NCI-H1417 treated with DMSO at 0.1 percent for 48 hours (cell line): ENCODE measurements around the gene ZNF470.

Experiments
- DNase-seq: peaks from one replicate; lab custom pipeline; 2025; lab: John Stamatoyannopoulos, UW

Gene ZNF470

DNA sequence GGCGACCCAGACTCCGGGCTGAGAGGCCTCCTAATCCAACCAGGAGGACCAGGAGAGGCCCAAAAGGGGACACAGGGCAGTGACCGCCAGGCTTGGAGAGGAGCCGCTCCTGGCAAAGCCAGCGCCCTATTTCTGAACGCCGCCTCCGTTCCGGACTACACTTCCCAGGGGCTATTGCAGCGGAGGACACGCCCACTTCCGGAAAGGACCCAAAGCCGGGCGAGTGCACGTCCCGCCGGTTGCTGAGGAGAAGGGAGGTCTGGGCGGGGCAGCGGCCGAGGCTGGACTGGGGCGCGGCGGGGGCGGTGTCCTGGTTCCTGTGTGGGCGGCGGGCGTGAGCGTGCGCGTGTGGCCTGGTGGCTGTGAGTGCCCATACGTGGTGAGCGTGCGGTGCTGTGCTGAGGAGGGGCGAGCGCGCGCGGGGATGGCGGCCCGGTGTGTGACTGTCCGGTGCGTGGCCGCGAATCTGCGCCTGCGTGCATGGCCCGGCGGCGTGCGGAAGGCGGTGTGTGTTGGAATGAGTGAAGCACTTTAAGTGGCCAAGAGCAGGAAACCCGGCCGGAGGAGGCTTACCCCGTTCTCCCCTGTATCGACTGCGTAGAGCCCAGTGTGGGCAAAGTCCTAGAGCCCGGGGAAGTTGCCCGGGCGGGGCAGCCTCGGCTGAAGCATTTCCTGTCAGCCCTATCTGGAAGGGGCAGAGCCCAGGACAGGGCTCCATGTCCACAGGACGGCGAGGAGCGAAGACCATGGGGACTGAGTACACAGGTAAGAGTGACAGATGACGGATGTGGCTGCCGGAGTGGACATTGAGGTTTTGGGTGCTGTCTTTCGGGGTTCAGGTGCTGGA, at the start of gene ZNF470:
Gene ZNF470, plus strand, starts transcription at position 195 of the 847 bp plus-strand sequence. CDS start 2,844 bp downstream, outside the sequence.
- DNase-seq, result no peak

DNA sequence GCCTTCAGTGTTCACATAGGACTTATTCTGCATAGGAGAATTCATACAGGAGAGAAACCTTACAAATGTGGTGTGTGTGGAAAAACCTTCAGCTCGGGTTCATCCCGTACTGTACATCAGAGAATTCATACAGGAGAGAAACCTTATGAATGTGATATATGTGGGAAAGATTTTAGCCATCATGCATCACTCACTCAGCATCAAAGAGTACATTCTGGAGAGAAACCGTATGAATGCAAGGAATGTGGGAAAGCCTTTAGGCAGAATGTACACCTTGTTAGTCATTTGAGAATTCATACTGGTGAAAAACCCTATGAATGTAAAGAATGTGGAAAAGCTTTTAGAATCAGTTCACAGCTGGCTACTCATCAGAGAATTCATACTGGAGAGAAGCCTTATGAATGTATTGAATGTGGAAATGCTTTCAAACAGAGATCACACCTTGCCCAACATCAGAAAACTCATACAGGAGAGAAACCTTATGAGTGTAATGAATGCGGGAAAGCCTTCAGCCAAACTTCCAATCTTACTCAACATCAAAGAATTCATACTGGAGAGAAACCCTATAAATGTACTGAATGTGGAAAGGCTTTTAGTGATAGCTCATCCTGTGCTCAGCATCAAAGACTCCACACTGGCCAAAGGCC, 41.9 kb upstream of the ZNF470 start:
- no peak for DNase-seq

DNA sequence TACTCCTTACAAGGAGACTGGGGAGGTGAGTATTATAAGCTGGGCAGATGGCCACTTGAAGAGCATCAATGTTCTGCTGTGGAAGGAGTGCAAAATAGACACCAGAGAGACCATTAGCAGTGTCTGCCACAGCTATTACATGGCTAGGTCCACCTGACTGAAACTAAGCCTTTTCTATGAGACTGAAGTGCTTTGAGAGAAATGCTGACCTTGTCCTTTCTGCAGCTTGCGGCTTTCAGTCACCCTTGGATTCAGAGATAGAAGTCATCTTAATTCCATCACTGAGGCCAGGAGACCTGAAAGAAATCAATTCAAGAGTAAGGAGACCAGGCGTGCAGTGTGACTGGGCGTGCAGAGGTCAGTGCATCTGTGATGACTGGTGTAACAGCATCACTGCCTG, 29.8 kb upstream of the ZNF470 start:
- no peak for DNase-seq

DNA sequence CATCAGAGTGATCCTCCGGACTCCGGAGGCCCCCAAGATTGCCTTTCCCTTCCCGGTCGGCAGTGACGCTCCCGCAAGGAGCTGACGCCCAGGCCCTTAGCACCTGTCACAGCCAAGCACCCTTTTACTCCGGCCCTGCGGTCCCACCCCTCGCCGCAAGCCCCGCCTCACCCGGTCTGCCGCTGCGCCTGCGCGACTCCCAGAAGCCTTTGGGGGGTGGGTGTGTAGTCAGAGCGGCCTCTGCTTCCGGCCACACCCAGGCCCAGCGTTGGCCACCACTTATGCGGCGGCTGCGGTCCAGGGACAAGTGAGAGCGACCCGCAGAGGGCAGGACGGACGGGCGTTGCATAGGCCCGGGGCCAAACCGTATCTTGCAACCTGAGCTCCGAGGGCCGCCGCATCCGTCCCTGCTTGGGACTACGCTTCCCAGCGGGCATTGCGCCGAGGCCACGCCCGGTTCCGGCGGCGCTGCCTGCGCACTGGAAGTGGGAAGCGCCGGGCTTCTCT, 29.0 kb upstream of the ZNF470 start:
- DNase-seq, result peak; percentile 49

DNA sequence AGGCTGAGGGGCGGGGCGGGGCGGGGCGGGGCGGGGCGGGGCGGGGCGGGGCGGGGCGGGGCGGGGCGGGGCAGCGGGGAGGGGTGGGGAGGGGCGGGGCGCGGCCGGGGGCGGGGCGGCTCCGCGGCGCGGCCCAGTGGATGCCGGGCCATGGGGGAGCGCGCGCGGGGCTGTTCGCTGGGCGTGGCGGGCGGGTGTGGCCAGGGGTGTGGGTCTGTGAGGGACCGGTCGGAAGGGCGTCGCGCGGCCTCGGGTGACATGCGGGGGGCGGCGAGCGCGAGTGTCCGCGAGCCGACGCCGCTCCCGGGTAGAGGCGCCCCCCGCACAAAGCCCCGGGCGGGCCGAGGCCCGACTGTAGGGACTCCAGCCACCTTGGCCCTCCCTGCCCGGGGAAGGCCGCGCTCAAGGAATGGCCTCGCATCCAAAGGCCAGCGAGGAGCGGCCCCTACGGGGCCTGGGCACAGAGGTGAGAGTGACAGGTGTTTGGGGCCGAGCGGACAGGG, 28.5 kb upstream of the ZNF470 start, which contains the start of gene ZFP28:
Gene ZFP28, plus strand, starts transcription at position 188 of the 503 bp plus-strand sequence. Its CDS starts 71 bp downstream, at position 259.
- no peak for DNase-seq

DNA sequence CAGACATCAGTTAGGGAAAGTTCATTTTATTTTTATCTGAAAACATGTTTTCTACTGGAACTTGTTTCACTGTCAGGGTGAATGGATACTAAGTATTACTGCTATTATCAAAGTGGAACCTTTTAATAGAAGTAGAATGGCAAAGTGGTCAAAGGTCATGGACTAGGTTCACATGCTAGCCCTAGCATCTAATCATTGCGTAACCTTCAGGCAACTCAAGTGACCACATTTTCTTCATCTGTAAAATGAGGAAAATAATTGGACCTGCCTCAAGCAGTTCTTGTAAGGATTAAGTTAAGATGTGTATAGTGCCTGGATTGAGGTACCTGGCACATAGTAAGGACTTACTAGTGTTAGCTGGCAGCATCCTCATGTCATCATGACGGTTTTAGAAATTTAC, 23.5 kb upstream of the ZNF470 start:
- DNase-seq, result no peak

DNA sequence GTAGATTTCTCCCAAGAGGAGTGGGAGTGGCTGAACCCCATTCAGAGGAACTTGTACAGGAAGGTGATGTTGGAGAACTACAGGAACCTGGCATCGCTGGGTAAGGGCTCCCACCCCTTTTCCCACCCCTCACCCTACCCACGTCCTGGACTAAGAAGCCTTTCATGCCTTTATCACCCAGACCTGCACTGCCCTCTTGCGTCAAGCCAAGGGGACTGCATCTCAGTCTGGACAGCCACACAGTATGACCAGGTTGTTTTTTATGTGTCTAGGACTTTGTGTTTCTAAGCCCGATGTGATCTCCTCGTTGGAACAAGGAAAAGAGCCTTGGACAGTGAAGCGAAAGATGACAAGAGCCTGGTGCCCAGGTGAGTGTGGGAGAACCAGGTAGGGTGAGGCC, 19.7 kb upstream of the ZNF470 start:
- DNase-seq, result no peak

DNA sequence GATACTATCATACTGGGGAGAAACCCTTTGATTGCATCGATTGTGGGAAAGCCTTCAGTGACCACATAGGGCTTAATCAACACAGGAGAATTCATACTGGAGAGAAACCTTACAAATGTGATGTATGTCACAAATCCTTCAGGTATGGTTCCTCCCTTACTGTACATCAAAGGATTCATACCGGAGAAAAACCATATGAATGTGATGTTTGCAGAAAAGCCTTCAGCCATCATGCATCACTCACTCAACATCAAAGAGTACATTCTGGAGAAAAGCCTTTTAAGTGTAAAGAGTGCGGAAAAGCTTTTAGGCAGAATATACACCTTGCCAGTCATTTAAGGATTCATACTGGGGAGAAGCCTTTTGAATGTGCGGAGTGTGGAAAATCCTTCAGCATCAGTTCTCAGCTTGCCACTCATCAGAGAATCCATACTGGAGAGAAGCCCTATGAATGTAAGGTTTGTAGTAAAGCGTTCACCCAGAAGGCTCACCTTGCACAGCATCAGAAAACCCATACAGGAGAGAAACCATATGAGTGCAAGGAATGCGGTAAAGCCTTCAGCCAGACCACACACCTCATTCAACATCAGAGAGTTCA, 12.9 kb upstream of the ZNF470 start:
- DNase-seq, result no peak

DNA sequence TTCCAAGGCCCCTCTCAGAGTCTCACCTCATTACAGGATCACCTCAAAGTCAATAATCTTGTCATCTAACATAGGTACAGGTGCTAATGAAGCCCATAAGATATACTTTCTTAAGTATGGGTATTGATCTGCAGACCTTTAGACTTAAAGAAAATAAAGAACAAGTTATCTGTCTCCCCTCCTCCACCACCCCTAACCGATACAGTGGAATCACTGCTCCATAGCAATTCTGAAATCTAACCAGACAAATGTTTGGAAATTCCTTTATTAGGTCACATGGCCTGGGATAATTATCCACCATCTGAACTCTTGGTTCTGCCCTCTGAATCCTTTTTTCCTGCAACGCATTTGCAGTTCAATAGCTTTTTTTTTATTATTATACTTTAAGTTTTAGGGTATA, 4.5 kb upstream of the ZNF470 start:
- no peak for DNase-seq

DNA sequence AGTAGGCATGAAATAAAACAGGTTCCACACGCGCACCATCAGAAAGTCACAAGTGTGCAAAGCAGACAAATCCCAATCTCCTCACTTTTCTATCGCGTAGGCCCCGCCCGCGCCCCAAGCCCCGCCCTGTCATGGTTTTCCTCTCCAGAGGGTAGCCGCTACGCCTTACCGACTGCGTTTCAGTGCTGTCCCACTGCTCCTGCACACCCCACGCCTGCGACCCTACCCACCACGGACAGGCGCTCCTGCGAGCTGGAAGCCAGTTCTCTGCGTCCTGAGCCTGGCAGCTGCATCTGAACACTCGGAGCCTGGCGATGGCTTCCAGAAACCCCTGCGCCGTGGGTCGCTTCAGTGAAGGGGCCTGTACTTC, 379 bp upstream of the ZNF470 start:
- DNase-seq, result no peak

DNA sequence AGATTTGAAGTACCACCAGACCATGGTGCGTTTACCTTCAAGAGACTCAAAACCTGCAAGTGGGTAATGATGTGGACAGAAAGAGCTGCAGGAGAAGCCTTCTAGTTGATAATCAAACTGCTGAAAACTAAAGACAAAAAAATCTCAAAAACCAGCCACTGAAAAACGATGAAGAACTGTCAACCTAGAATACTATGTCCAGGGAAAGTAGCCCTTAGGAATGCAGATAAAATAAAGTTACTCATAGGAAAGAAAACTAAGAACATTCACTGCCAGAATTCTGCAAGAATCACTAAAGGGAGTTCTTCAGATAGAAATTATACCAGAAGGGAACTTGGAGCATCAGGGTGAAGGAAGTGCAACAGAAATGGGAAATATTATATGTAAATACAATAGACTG, 5.3 kb downstream of the ZNF470 start:
- DNase-seq, result no peak

DNA sequence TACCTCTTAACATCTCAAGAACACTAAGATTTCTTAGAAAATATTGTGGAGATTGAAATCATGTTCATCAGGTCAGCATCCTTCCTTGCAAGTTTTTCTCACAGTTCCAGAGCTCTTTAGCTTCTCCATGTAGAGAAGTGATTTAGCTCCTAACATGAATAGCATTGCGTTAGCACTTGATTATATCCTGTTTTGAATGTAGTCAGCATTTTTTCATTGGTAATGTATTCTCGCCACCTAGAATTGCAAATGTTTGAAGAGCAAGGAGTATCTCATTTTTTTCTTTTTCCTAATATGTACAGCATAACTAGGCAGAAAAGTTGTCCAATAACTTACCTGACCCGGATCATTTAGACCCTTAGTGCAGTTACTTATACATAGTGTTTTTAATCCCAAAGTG, 6.6 kb downstream of the ZNF470 start:
- no peak for DNase-seq

DNA sequence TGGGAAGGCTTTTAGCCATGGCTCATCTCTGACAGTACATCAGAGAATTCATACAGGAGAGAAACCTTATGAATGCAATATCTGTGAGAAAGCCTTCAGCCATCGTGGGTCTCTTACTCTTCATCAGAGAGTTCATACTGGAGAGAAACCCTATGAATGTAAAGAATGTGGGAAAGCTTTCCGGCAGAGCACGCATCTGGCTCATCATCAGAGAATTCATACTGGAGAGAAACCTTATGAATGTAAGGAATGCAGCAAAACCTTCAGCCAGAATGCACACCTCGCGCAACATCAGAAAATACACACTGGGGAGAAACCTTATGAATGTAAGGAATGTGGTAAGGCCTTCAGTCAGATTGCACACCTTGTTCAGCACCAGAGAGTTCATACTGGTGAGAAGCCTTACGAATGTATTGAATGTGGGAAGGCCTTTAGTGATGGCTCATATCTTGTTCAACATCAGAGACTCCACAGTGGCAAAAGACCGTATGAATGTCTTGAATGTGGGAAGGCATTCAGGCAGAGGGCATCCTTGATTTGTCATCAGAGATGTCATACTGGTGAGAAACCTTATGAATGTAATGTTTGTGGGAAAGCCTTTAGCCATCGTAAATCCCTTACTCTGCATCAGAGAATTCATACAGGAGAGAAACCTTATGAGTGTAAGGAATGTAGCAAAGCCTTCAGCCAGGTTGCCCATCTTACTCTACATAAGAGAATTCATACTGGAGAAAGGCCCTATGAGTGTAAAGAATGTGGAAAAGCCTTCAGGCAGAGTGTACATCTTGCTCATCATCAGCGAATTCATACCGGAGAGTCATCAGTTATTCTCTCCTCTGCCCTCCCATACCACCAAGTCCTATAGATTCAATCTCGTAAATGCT, 10.7 kb downstream of the ZNF470 start:
- no peak for DNase-seq

DNA sequence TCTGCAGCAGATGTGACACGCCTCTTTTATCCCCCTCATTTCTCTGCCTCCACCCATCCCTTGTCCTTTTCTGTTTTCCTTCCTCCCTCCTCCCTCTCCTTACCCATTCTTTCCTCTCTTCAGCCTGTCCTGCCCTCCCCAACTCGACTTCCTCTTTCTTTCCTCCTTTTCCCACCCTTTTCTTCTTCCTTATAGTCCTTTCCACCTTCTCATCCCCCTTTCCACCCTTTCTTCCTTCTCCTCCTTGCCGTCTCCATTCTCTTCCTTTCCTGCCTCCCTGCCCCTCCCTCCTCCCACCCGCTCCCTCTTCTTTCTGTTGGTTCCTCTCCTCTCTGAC, 27.1 kb downstream of the ZNF470 start:
- DNase-seq, result no peak

DNA sequence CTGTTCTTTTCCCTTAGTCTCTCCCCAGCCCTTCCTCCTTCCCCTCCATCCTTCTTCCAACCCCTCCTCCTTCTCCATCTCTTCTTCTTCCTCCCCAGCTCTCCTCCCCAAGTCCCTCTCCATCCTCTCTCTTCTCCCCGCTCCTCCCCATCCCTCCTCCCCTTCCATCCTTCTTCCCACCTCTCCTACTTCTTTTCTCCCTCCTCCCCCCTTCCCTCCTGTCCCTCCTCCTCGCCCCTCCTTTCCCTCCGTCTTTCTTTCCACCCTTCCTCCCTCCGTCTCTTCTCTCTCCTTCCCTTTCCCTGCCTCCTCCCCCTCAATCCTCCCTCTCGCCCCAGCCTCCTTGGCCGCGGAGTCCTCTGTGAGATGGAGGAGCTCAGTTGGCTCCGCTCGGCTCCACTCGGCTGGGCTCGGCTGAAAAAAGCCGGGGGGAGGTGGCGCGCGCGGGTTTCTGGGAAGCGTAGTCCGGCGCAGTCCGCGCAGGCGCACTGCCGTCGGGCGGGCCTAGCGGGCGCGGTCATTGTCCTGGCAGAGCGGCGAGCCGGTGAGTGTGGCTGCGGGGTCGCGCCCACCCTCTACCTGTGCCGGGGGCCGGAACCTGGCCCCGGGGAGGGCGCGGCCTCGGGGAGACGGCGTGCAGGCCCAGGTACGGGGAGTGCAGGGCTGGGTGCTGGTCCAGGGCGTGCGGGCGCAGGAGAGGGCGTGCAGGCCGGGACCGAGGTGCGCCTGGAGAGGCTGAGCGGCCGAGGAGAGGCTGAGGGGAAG, 27.7 kb downstream of the ZNF470 start, which contains the start of gene ZNF71:
Gene ZNF71, plus strand, starts transcription at position 520 of the 765 bp plus-strand sequence. CDS start 6,257 bp downstream, outside the sequence.
- DNase-seq, result peak; percentile 27

DNA sequence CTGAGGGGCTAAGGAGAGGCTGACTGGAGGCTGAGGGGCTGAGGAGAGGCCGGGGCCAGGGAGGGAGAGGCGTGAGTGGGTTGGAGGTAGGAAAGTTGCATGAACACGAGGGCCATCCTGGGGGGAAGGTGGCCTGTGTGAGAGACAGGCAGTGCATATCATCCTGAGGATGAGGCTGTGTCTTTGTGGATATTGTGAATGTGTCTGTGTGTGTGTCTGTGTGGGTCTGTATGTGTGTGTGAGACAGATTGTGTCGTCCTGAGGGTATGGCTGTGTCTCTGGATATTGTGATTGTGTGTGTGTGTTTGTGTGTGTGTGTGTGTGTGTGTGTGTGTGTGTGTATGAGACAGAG, 28.3 kb downstream of the ZNF470 start:
- no peak for DNase-seq

DNA sequence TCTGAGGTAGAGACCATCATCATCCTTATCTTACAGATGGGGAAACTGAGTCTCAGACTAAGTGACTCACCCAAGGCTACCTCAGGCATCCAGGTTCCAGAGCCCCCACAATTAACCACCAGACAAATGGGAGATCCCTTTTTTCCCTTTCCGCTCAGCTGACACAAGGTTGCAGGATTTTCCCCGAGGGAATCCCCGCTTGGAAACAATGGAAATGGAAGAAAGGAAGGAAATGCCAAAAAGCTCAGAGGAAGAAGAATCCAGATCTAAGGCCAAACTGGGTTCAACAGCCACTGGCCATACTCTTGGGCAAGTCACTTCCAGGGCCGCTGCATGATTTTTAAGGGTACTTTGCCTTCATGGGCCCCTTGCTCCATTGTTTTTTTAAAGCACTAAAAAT, 29.4 kb downstream of the ZNF470 start:
- DNase-seq, result no peak

DNA sequence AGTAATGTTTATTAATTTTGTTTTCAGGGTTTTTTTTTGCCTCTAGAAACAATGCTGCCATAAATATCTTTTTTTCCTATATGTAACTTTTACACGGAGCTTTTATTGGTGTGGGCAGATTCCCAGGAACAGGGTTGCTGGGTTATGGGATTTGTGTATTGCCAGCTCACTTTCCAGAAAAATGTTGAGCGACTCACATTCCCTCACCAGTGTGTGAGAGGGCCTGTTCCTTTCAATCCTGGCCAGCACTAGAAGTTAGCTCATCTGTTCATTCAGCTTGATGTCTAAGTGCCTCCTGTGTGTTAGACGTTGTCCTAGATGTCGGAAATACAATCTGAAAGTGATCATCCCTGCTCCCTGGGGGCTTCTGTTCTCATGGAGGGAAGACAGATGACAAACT, 30.4 kb downstream of the ZNF470 start:
- DNase-seq, result no peak

DNA sequence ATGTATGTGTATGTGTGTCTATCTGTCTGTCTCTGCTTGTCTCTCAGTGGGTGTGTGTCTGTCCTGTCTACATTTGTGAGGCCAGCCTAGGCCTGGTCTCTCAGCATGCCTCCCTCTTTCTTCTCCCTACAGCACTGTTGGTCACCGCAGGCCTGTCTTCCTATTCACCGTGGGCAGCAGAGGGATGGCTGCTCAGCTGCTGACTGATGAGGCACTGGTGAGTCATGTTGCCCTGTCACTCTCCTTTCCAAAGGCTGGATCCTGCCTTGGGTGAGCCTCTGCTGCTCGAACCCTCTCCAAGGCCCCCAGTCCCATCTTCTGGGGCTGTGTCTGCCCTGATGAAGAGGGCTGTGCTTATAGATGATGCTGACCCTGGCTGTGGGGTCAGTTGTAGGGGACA, 34.1 kb downstream of the ZNF470 start:
- no peak for DNase-seq

DNA sequence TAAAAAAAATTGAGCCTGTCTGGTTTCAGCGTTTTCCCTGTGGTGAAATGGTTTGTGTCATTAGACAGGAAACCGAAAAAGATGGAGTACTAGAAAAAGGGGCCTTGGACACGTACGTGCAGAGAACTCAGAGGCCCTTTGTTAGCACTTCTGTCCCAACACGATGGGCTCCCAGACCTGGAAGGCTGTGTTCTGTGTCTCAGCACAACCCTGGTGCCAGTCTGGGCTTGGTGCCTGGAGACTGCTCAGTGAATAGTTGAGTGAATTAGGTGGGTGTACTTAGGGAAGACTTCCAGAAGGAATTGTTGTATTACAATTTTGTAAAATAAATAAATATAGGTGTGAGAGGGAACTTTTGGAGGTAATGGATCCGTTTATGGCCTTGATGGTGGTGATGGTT, 36.6 kb downstream of the ZNF470 start:
- DNase-seq, result no peak
